Cardiac muscle cell (in vitro differentiated cells and primary cell): Measurements from ENCODE around the gene VAMP2. TPM values are rescaled to one million over a fixed set of nuclear protein-coding genes. Genes with fewer than 3 reads are reported as not detected.

Experiments
- DNase-seq, 2 donors: peaks; one replicate each; pipeline versions ENCODE4 v3.0.0 to v3.0.0-alpha.2; 2010 to 2017; ENCODE audit warnings: low read depth in 1 of 2, low spot score in 1 of 2
- H3K27ac ChIP-seq: fragments of 200-600 bp; sonication (generic); 2 replicates; pipeline ENCODE4 v1.5.1; 2016
- H3K27me3 ChIP-seq: fragments of 200-600 bp; sonication (generic); 2 replicates; pipeline ENCODE4 v1.6.0; 2016; ENCODE audit warnings: control low read depth
- H3K36me3 ChIP-seq: fragments of 200-600 bp; sonication (generic); 2 replicates; pipeline ENCODE4 v1.5.1; 2016; ENCODE audit warnings: control low read depth
- H3K4me1 ChIP-seq: fragments of 200-600 bp; sonication (generic); 2 replicates; pipeline ENCODE4 v1.8.1; 2017; ENCODE audit warnings: low read depth, mild to moderate bottlenecking, mixed run types
- H3K4me3 ChIP-seq: fragments of 200-600 bp; sonication (generic); 2 replicates; pipeline ENCODE4 v1.5.1; 2016; ENCODE audit warnings: mild to moderate bottlenecking
- H3K9me3 ChIP-seq: fragments of 200-600 bp; sonication (generic); 2 replicates; pipeline ENCODE4 v1.5.1; 2017; ENCODE audit warnings: low read depth, mild to moderate bottlenecking, control low read depth
- polyA plus RNA-seq: library from polyadenylated mRNA; unstranded; fragments of >200 nt; fragmentation: Nextera tagmentation; extraction: Ambion mirVana; gene quantifications from 2 replicates; pipeline ENCODE4 v1.2.1, GENCODE V29; 2016
- total RNA-seq: library from RNA; depleted of rRNA; stranded (reverse); fragments of >200 nt; gene quantifications from 2 replicates; pipeline ENCODE4 v1.2.3, GENCODE V29; 2016
- TF ChIP-seq, protein P1 (sequence below): IDR thresholded peaks from 2 replicates; pipeline ENCODE4 v1.5.1; 2012; ENCODE audit warnings: low read depth, mild to moderate bottlenecking, low read length

Gene VAMP2
- total and polyA plus RNA-seq, 2 experiments from 2014 or later: 35.7 to 102 TPM

DNA sequence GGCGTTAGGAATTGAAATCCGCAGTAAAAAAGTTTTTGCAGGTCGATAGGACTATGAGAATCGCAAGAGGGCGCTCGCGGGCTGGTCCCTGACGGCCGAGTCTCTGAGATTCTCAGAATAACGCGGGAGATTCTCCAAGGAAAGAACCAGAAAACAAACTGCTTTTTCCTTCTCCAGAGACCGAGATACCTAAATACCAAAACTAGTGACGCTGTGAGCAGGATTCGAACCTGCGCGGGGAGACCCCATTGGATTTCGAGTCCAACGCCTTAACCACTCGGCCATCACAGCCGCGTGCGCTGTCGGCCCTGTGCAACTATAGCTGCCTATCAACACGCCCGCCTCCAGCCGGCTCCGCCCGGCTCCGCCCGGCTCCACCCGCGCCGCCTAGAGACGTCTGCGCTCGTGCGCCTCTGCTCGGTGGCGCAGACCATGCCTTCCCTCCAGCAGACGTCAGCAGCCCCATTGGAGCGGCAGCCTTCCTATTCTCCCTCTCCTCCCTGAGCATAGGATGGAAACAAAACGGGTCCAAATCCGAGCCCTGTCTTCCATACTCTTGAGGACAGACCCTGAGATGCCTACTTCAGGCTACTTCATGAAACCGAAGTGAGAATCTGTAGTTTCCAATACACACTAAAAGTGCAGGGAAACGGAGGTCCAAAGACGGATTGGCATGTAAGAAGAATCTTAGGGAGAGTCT, 23.9 kb downstream of the VAMP2 start:
- no peaks in the 10 kb centered on the region for H3K9me3 ChIP-seq
- peak overlapping the region; percentile 40 for H3K4me3 ChIP-seq
- peaks cover 5% of the 10 kb centered on the region for H3K4me1 ChIP-seq
- DNase-seq: peak; percentile 95 to 98
- peak overlapping the region; percentile 71 for H3K27ac ChIP-seq
- H3K27me3 ChIP-seq: no peaks in the 10 kb centered on the region
- H3K36me3 ChIP-seq: peaks cover 22% of the 10 kb centered on the region
- TF ChIP-seq, protein P1, sequence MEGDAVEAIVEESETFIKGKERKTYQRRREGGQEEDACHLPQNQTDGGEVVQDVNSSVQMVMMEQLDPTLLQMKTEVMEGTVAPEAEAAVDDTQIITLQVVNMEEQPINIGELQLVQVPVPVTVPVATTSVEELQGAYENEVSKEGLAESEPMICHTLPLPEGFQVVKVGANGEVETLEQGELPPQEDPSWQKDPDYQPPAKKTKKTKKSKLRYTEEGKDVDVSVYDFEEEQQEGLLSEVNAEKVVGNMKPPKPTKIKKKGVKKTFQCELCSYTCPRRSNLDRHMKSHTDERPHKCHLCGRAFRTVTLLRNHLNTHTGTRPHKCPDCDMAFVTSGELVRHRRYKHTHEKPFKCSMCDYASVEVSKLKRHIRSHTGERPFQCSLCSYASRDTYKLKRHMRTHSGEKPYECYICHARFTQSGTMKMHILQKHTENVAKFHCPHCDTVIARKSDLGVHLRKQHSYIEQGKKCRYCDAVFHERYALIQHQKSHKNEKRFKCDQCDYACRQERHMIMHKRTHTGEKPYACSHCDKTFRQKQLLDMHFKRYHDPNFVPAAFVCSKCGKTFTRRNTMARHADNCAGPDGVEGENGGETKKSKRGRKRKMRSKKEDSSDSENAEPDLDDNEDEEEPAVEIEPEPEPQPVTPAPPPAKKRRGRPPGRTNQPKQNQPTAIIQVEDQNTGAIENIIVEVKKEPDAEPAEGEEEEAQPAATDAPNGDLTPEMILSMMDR: peak; percentile 85

DNA sequence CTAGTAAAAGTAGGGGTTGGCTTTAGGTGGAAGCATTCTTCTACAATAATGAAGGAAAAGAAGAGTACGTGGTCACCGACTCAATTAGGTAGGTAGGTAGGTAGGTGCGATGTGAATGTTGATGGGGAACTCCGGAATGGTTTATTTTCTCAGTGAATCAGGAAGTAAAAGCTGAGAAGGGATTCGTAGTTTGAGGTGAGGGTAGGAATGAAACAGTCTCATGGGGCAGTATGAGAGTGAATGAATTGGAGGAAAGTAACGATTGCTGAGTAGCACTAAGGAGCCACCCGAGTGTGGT, 24.4 kb downstream of the VAMP2 start:
- H3K27me3 ChIP-seq: no peaks in the 10 kb centered on the region
- peak overlapping the region; percentile 40 for H3K4me3 ChIP-seq
- peaks cover 5% of the 10 kb centered on the region for H3K4me1 ChIP-seq
- DNase-seq: no peak
- H3K9me3 ChIP-seq: no peaks in the 10 kb centered on the region
- H3K36me3 ChIP-seq: peaks cover 18% of the 10 kb centered on the region
- TF ChIP-seq, protein P1: no peak
- no peak overlapping the region for H3K27ac ChIP-seq

DNA sequence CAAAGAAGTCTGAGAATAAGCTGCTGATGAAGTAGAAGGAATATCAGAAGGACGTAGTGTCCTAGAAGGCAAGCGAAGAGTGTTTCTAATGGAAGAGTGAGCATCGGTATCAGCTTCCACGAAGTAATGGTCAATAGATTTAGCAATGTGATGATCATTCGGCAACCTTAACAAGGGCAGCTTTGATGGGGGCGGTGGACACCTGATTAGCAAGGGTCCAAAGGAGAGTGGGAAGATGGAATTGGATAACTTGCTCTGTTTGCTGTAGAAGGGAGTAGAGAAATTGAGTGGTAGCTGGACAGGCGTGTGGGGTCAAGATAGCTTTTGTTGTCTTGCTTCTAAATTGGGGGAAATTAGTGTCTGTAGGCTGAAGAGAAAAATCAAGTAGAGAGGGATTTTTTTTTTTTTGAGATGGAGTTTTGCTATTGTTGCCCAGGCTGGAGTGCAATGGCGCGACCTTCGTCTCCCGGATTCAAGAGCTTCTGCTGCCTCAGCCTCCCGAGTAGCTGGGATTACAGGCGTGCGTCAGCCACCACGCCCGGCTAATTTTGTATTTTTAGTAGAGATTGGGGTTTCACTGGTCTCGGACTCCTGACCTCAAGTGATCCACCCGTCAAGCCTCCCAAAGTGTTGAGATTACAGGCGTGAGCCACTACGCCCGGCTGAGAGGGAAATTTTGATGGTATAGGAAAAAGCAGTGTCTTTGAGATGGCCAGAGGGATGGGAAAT, 24.9 kb downstream of the VAMP2 start:
- DNase-seq: no peak
- TF ChIP-seq, protein P1: no peak
- Histone ChIP-seq H3K27me3 (no peaks in the 10 kb centered on the region), H3K9me3 (no peaks in the 10 kb centered on the region), H3K27ac (no peak overlapping the region), H3K4me1 (peaks cover 5% of the 10 kb centered on the region), H3K36me3 (peaks cover 14% of the 10 kb centered on the region), H3K4me3 (peak overlapping the region; percentile 40)

DNA sequence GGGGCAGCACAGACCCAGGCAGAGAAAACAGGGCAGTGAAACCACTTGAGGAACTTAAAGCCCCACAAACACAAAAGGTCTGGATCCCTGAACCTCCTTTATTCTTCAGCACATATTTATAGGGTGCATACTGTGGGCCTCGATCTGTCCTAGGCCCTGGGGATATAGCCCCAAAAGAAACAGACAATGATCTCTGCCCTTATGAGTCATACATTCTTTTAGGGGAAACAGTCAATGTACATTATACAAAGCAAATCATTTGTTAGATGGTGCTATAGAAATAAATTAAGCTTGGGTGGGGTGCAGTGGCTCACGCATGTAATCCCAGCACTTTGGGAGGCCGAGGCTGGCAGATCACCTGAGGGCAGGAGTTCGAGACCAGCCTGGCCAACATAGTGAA, 28.8 kb downstream of the VAMP2 start:
- TF ChIP-seq, protein P1: no peak
- H3K4me3 ChIP-seq: no peak overlapping the region

DNA sequence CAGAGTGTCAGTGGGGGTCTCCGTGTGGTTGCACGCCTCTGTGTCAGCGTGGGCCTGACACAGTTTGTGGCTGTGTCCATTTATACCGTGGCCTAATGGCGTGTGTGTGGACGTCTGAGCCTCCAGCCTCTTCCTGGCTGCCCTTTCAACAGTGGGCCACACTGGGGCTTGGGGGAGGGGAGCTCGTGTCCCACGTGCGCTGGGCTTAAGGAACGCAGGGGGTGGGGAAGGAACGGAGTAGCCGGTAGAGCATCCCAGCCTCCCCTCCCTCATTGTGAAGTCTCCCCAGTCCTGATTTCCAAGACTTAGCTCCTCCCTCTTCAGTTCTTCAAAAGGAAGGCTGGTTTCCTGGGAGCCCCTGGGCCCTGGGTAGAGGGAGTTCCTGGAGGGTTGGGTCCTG, 29.3 kb downstream of the VAMP2 start:
- Histone ChIP-seq H3K4me3 (no peak overlapping the region), H3K27me3 (no peaks in the 10 kb centered on the region), H3K9me3 (no peaks in the 10 kb centered on the region), H3K4me1 (no peaks in the 10 kb centered on the region), H3K27ac (no peak overlapping the region), H3K36me3 (no peaks in the 10 kb centered on the region)
- no peak for DNase-seq
- TF ChIP-seq, protein P1: no peak

More for the DNA sequence above, 28.8 kb downstream of the VAMP2 start:
- Histone ChIP-seq H3K36me3 (no peaks in the 10 kb centered on the region), H3K4me1 (no peaks in the 10 kb centered on the region), H3K27ac (no peak overlapping the region), H3K27me3 (no peaks in the 10 kb centered on the region), H3K9me3 (no peaks in the 10 kb centered on the region)
- DNase-seq: no peak
